HCT116 (cell line): ENCODE data around the gene WNK2. TPM values are rescaled to one million over a fixed set of nuclear protein-coding genes. Genes with fewer than 3 reads are reported as not detected.

Source experiments
- ATAC-seq: fragments of 200-7000 bp; cut with Tn5 transposase; 2 replicates; pipeline ENCODE4 v1.9.1; 2020; ENCODE audit warnings: mild to moderate bottlenecking, moderate library complexity
- BruUV-seq: library from RNA; stranded (reverse); fragments of 400-500 nt; replicated peaks from 2 replicates; lab custom pipeline; 2021; lab: Mats Ljungman, UMichigan
- CTCF ChIA-PET: fragments of 300-600 bp; sonication (Branson Sonifier 250); formaldehyde crosslinking; loops from one replicate; lab custom pipeline; 2021; ENCODE audit warnings: antibody characterized with exemption; lab: Charles Lee
- POLR2A ChIA-PET: fragments of 300-600, 350-600 bp; sonication (Branson Sonifier 250); formaldehyde crosslinking; loops from one replicate; lab custom pipeline; 2021; ENCODE audit warnings: antibody characterized with exemption; lab: Charles Lee
- RAD21 ChIA-PET, 2 experiments: fragments of 300-600 bp; sonication (Branson Sonifier 250); formaldehyde crosslinking; loops; one replicate each; lab custom pipeline; 2023; ENCODE audit warnings: low total read pairs in 2 of 2; ENCODE audit not compliant: uncharacterized antibody in 2 of 2, unreplicated experiment in 2 of 2, low non-redundant PET in 1 of 2; lab: Charles Lee
- DNase-seq: peaks from one replicate; pipeline ENCODE4 v3.0.0-alpha.2; 2010; ENCODE audit warnings: low read depth, low spot score
- H2AFZ ChIP-seq: fragments of 200-600 bp; shearing (Covaris generic), sonication (generic); 2 replicates; pipeline ENCODE4 v1.6.1; 2017; ENCODE audit warnings: low read depth, mixed run types, mixed read lengths, antibody characterized with exemption, low read length; ENCODE audit not compliant: poor library complexity, severe bottlenecking
- H3K27ac ChIP-seq: 2 replicates; pipeline ENCODE4 v1.5.1; 2012; ENCODE audit warnings: low read depth, low read length
- H3K27me3 ChIP-seq: fragments of 200-600 bp; sonication (generic); 2 replicates; pipeline ENCODE4 v1.6.1; 2016; ENCODE audit warnings: mixed run types, low read length, mixed read lengths; ENCODE audit not compliant: insufficient read depth
- H3K36me3 ChIP-seq, 2 experiments: fragments of 200-500 bp in 1 of 2; fragments of 200-600 bp in 1 of 2; sonication (Bioruptor generic) in 1 of 2; sonication (generic) in 1 of 2; 2 replicates each; pipeline versions ENCODE4 v1.5.1 to v1.6.1; 2014 to 2016; ENCODE audit warnings: low read length in 2 of 2, inconsistent platforms in 1 of 2, mixed read lengths in 1 of 2, mixed run types in 1 of 2; ENCODE audit not compliant: insufficient read depth in 2 of 2, control insufficient read depth in 1 of 2
- H3K4me1 ChIP-seq, 2 experiments: fragments of 200-600 bp in 1 of 2; sonication (generic) in 1 of 2; 2 replicates each; pipeline versions ENCODE4 v1.5.1 to v1.6.1; 2012 to 2017; ENCODE audit warnings: low read length in 2 of 2, inconsistent platforms in 1 of 2, mild to moderate bottlenecking in 1 of 2, mixed read lengths in 1 of 2, mixed run types in 1 of 2, moderate library complexity in 1 of 2; ENCODE audit not compliant: insufficient read depth in 2 of 2, control insufficient read depth in 1 of 2
- H3K4me2 ChIP-seq: fragments of 200-600 bp; sonication (generic); 2 replicates; pipeline ENCODE4 v1.6.1; 2017; ENCODE audit warnings: mixed run types, low read length, mixed read lengths
- H3K4me3 ChIP-seq, 2 experiments: fragments of 200-600 bp in 1 of 2; sonication (generic) in 1 of 2; replicated peaks in 1 of 2; 2 replicates each; pipeline ENCODE4 v1.5.1; 2011 to 2016; ENCODE audit warnings: low read length in 2 of 2, control low read depth in 1 of 2, low read depth in 1 of 2, mild to moderate bottlenecking in 1 of 2, mixed read lengths in 1 of 2, mixed run types in 1 of 2
- H3K79me2 ChIP-seq: fragments of 200-600 bp; sonication (generic); 2 replicates; pipeline ENCODE4 v1.6.1; 2017; ENCODE audit warnings: mild to moderate bottlenecking, mixed run types, low read length, moderate library complexity, mixed read lengths; ENCODE audit not compliant: insufficient read depth
- H3K9ac ChIP-seq: fragments of 200-600 bp; sonication (generic); 2 replicates; pipeline ENCODE4 v1.6.1; 2016; ENCODE audit warnings: low read length, mixed read lengths
- H3K9me2 ChIP-seq: fragments of 200-600 bp; sonication (generic), shearing (Covaris generic); 2 replicates; pipeline ENCODE4 v1.6.1; 2017; ENCODE audit warnings: mixed run types, mild to moderate bottlenecking, moderate library complexity; ENCODE audit not compliant: insufficient read depth
- H3K9me3 ChIP-seq, 2 experiments: fragments of 200-500 bp in 1 of 2; fragments of 200-600 bp in 1 of 2; sonication (Bioruptor generic) in 1 of 2; sonication (generic) in 1 of 2; 2 replicates each; pipeline ENCODE4 v1.6.1; 2014 to 2017; ENCODE audit warnings: low read length in 2 of 2, mixed read lengths in 2 of 2, inconsistent platforms in 1 of 2, low read depth in 1 of 2, mild to moderate bottlenecking in 1 of 2, mixed run types in 1 of 2, moderate library complexity in 1 of 2; ENCODE audit not compliant: control insufficient read depth in 1 of 2, insufficient read depth in 1 of 2
- H4K20me1 ChIP-seq: fragments of 200-600 bp; sonication (generic), shearing (Covaris generic); 2 replicates; pipeline ENCODE4 v1.6.1; 2017; ENCODE audit warnings: mixed run types, mild to moderate bottlenecking, moderate library complexity; ENCODE audit not compliant: insufficient read depth
- CTCF ChIP-seq, 3 experiments: fragments of 200-600 bp in 1 of 3; sonication (generic) in 1 of 3; IDR thresholded peaks in 2 of 3; conservative IDR thresholded peaks in 1 of 3; 2 replicates each; pipeline ENCODE4 v1.5.1; 2012 to 2017; ENCODE audit warnings: low read depth in 2 of 3, low read length in 2 of 3, antibody characterized with exemption in 1 of 3, borderline replicate concordance in 1 of 3, control low read depth in 1 of 3, mild to moderate bottlenecking in 1 of 3, mixed read lengths in 1 of 3, mixed run types in 1 of 3, moderate library complexity in 1 of 3; ENCODE audit not compliant: insufficient read depth in 1 of 3
- EZH2 ChIP-seq: fragments of 200-600 bp; sonication (generic); IDR thresholded peaks from 2 replicates; pipeline ENCODE4 v1.6.1; 2017; ENCODE audit warnings: antibody characterized with exemption, mixed run types
- EZH2phosphoT487 ChIP-seq: fragments of 200-600 bp; IDR thresholded peaks from 2 replicates; pipeline ENCODE4 v1.6.1; 2018; ENCODE audit warnings: antibody characterized with exemption, borderline replicate concordance
- JUND ChIP-seq: IDR thresholded peaks from 2 replicates; pipeline ENCODE4 v1.6.1; 2012
- POLR2A ChIP-seq: IDR thresholded peaks from 2 replicates; pipeline ENCODE4 v1.7.0; 2011; ENCODE audit warnings: borderline replicate concordance; ENCODE audit not compliant: insufficient read depth, insufficient read length; ENCODE audit errors: extremely low read depth
- REST ChIP-seq: IDR thresholded peaks from 2 replicates; pipeline ENCODE4 v1.6.1; 2012; ENCODE audit warnings: low read depth
- SP1 ChIP-seq: IDR thresholded peaks from 2 replicates; pipeline ENCODE4 v1.6.1; 2012; ENCODE audit warnings: low read depth
- ZFX ChIP-seq: fragments of 450-650 bp; IDR thresholded peaks from 2 replicates; pipeline ENCODE4 v1.6.1; 2017
- ZNF274 ChIP-seq: fragments of 200-500 bp; sonication (Bioruptor generic); IDR thresholded peaks from 2 replicates; pipeline ENCODE4 v1.6.1; 2014; ENCODE audit warnings: mild to moderate bottlenecking, low read depth, low read length, inconsistent platforms
- intact Hi-C: fragments of 100-400 bp; cut with micrococcal nuclease; formaldehyde crosslinking; loops from 2 replicates; pipeline ENCODE4 v1.10.0; 2022
- total RNA-seq: library from RNA; stranded (reverse); gene quantifications from one replicate; pipeline ENCODE4 v1.2.1, GENCODE V29; 2021; ENCODE audit not compliant: unreplicated experiment

The WNK2 gene
- total RNA-seq, 1 experiment from 2014 or later: 24.4 TPM

GRCh38 chr9:93247099-93247865 lies 63.3 kb downstream of the WNK2 start (continued):
- TF ChIP-seq REST: no peak
- TF ChIP-seq EZH2phosphoT487: no peak
- no peak for TF ChIP-seq ZNF274
- TF ChIP-seq POLR2A: no peak
- TF ChIP-seq SP1: no peak
- no peak for TF ChIP-seq EZH2
- no peak for TF ChIP-seq ZFX

DNA sequence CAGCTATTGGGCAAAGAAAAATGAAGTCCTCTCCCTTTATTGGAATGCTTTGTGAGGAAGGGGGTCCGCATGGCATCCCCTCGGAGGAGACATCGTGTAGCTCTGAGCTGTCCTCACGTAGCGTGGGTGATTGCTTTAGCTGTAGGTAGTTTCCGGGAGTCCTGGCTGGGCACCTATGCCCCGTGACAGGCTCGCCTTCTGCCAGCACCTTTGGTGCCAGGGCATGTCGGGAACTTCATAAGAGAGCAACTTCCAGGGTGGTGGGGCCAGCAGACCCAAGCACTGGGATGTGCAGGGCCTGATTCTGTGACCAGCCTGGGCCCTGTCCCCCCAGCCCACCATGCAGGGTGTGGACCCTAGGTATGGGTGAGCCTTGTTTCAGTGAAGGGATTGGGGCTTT lies 64.0 kb downstream of the WNK2 start:
- DNase-seq (no peak), ATAC-seq (no peak)
- H3K79me2 ChIP-seq: no peaks in the 10 kb centered on the region
- CTCF ChIA-PET: no interaction called here
- no peak overlapping the region for H2AFZ ChIP-seq
- H3K9me2 ChIP-seq: no peaks in the 10 kb centered on the region
- no peaks in the 10 kb centered on the region for H3K36me3 ChIP-seq
- no TSS peak for BruUV-seq
- H3K4me1 ChIP-seq: peaks cover 13 to 24% of the 10 kb centered on the region in 2 experiments
- intact Hi-C loops: no loop called here
- no peaks in the 10 kb centered on the region for H3K27me3 ChIP-seq
- H3K27ac ChIP-seq: no peak overlapping the region
- H4K20me1 ChIP-seq: no peaks in the 10 kb centered on the region
- no peak overlapping the region for H3K9ac ChIP-seq
- no peak overlapping the region for H3K4me2 ChIP-seq
- H3K9me3 ChIP-seq: no peaks in the 10 kb centered on the region
- no peak overlapping the region for H3K4me3 ChIP-seq
- POLR2A ChIA-PET: no interaction called here
- TF ChIP-seq EZH2 (no peak), ZNF274 (no peak), JUND (no peak), CTCF (IDR thresholded peaks at IDR 0.05 in 2 of 3, conservative IDR thresholded peaks at IDR 0.05 in 1 of 3; ENCODE audit: borderline replicate concordance in 1 of 3, insufficient read depth in 1 of 3, low read depth in 2 of 3, low read length in 2 of 3) (no peak), REST (no peak)
- RAD21 ChIA-PET: no interaction called here
